Measurements from ENCODE around the gene UTS2.

UTS2 gene

GRCh38 chr1:7813677-7814373, 39.0 kb downstream of the UTS2 start:
- no peak for DNase-seq (ENCODE audit: low read depth in 2 of 2)

- no peak for DNase-seq (ENCODE audit: low read depth in 2 of 2)
Observed at GRCh38 chr1:7811476-7811875, 41.4 kb downstream of the UTS2 start.

GRCh38 chr1:7810395-7810794, 42.5 kb downstream of the UTS2 start:
- peak; percentile 8 to 32 for DNase-seq (ENCODE audit: low read depth in 2 of 2)

GRCh38 chr1:7809742-7810141, 43.1 kb downstream of the UTS2 start:
- DNase-seq (ENCODE audit: low read depth in 2 of 2), result no peak

GRCh38 chr1:7808253-7808844, 44.5 kb downstream of the UTS2 start:
- DNase-seq (ENCODE audit: low read depth in 2 of 2), result no peak

GRCh38 chr1:7805460-7805859, 47.4 kb downstream of the UTS2 start:
- no peak for DNase-seq (ENCODE audit: low read depth in 2 of 2)
